HepG2 (cell line): ENCODE measurements around the gene GMNN. TPM values are rescaled to one million over a fixed set of nuclear protein-coding genes. Genes with fewer than 3 reads are reported as not detected.

Source experiments
- polyA plus RNA-seq, 8 experiments: library from polyadenylated mRNA; depleted of rRNA in 3 of 8; stranded (reverse) in 7 of 8; unstranded in 1 of 8; fragments of >200 nt; fragmentation: Illumina TruSeq in 4 of 8; extraction: Trizol in 4 of 8; gene quantifications; 2 replicates each; pipeline versions ENCODE4 v1.2.1 to v1.2.3, GENCODE V29; 2011 to 2016; ENCODE audit warnings: low read depth in 4 of 8, missing spikeins in 1 of 8, mixed read lengths in 1 of 8; ENCODE audit not compliant: insufficient read depth in 1 of 8
- total RNA-seq, 5 experiments: library from RNA; depleted of rRNA; stranded (reverse); fragments of >200 nt; fragmentation: Illumina TruSeq; extraction: Trizol; gene quantifications; 2 replicates each; pipeline ENCODE4 v1.2.3, GENCODE V29; 2016; ENCODE audit warnings: low read depth in 1 of 5

Gene GMNN
- total and polyA plus RNA-seq, 2 of the 13 experiments (the other 11 are each of a cell fraction or from before 2014, with no cell fraction given) = 61.8 to 154 TPM

Other genes with a start within 250 kb of the GMNN start
- gene KIAA0319, start 128.7 kb upstream of the GMNN start, total RNA-seq (2016; rRNA removed; fragmentation: Illumina TruSeq; extraction: Trizol) = not detected in 2 replicates
- 0.01 TPM in 1 of 2 replicates, not detected in the other for gene KIAA0319, start 128.7 kb upstream of the GMNN start, polyA plus RNA-seq (2011; rRNA removed)
- 42.6 and 73.1 TPM in 2 replicates for gene TDP2, start 108.0 kb upstream of the GMNN start, total RNA-seq (2016; rRNA removed; fragmentation: Illumina TruSeq; extraction: Trizol)
- 28.5 and 30.5 TPM in 2 replicates for gene TDP2, start 108.0 kb upstream of the GMNN start, polyA plus RNA-seq (2011; rRNA removed)
- 31.5 and 50.9 TPM in 2 replicates for gene ACOT13, start 107.9 kb upstream of the GMNN start, total RNA-seq (2016; rRNA removed; fragmentation: Illumina TruSeq; extraction: Trizol)
- 37.5 and 45.1 TPM in 2 replicates for gene ACOT13, start 107.9 kb upstream of the GMNN start, polyA plus RNA-seq (2011; rRNA removed)
- gene C6orf62, start 55.8 kb upstream of the GMNN start, total RNA-seq (2016; rRNA removed; fragmentation: Illumina TruSeq; extraction: Trizol) = 90.4 and 135 TPM in 2 replicates
- 54.8 and 55.6 TPM in 2 replicates for gene C6orf62, start 55.8 kb upstream of the GMNN start, polyA plus RNA-seq (2011; rRNA removed)
- not detected in 2 replicates for gene ARMH2, start 24.0 kb downstream of the GMNN start, total RNA-seq (2016; rRNA removed; fragmentation: Illumina TruSeq; extraction: Trizol)
- not detected in 2 replicates for gene ARMH2, start 24.0 kb downstream of the GMNN start, polyA plus RNA-seq (2011; rRNA removed)
- 0.02 and 0.06 TPM in 2 replicates for gene RIPOR2, start 161.0 kb downstream of the GMNN start, total RNA-seq (2016; rRNA removed; fragmentation: Illumina TruSeq; extraction: Trizol)
- 0.05 and 0.16 TPM in 2 replicates for gene RIPOR2, start 161.0 kb downstream of the GMNN start, polyA plus RNA-seq (2011; rRNA removed)